Thoracic aorta (tissue), 2 donors: ENCODE data around the gene MED12L. TPM values are rescaled to one million over a fixed set of nuclear protein-coding genes. Genes with fewer than 3 reads are reported as not detected.

Experiments
- ATAC-seq: fragments of 150-250 bp; one replicate; pipeline ENCODE4 v1.8.0; 2017; ENCODE audit warnings: low read depth; ENCODE audit not compliant: insufficient number of reproducible peaks, low FRiP score
- DNase-seq: peaks from one replicate; pipeline ENCODE4 v3.0.0-alpha.2; 2020; ENCODE audit warnings: low spot score
- H3K27ac ChIP-seq, 2 donors: fragments of 200-600 bp; sonication (generic); 1 replicate in 1 of 2; 2 replicates in 1 of 2; pipeline ENCODE4 v1.5.1; 2016; ENCODE audit warnings: mild to moderate bottlenecking in 2 of 2, moderate library complexity in 2 of 2
- H3K27me3 ChIP-seq: fragments of 200-600 bp; sonication (generic); replicated peaks from 2 replicates; pipeline ENCODE4 v1.6.0; 2016; ENCODE audit warnings: mild to moderate bottlenecking; ENCODE audit not compliant: insufficient read depth
- H3K36me3 ChIP-seq: fragments of 200-600 bp; sonication (generic); one replicate; pipeline ENCODE4 v1.5.1; 2016
- H3K4me1 ChIP-seq, 2 donors: fragments of 200-600 bp; sonication (generic); 1 replicate in 1 of 2; 2 replicates in 1 of 2; pipeline versions ENCODE4 v1.5.1 to v1.6.0; 2016; ENCODE audit warnings: low read depth in 2 of 2, mild to moderate bottlenecking in 1 of 2; ENCODE audit not compliant: control insufficient read depth in 1 of 2
- H3K4me3 ChIP-seq: fragments of 200-600 bp; sonication (generic); 2 replicates; pipeline ENCODE4 v1.5.1; 2016; ENCODE audit warnings: mild to moderate bottlenecking
- H3K9me3 ChIP-seq: fragments of 200-600 bp; sonication (generic); 2 replicates; pipeline ENCODE4 v1.5.1; 2016
- total RNA-seq, 2 donors: library from RNA; depleted of rRNA; stranded (reverse); fragments of >200 nt; gene quantifications; one replicate each; pipeline versions ENCODE4 v1.1.0 to v1.2.3, GENCODE V29; 2016
- TF ChIP-seq, protein P1 (sequence below): fragments of 200-600 bp; sonication (generic); IDR thresholded peaks from one replicate; pipeline ENCODE4 v1.5.1; 2019; ENCODE audit warnings: antibody characterized with exemption

Gene MED12L
- total RNA-seq, 2 donors from 2014 or later: 0.27 to 2.0 TPM

DNA sequence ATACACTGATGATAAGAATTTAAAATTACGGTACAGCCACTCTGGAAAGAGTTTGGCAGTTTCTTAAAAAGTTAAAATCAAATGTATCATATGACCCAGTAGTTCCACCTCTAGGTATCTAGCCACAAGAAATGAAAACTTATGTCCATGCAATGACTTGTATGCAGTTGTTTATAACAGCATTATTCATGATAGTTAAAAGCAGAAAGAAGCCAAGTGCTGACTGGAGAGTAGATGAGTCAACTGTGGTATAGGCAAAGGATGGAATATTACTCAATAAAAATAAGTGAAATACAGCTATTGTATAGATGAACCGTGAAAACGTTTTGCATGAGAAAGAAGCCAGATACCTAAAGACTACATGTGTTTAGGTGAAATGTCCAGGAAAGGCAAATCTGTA is 216.3 kb downstream of the MED12L start:
- TF ChIP-seq, protein P1, sequence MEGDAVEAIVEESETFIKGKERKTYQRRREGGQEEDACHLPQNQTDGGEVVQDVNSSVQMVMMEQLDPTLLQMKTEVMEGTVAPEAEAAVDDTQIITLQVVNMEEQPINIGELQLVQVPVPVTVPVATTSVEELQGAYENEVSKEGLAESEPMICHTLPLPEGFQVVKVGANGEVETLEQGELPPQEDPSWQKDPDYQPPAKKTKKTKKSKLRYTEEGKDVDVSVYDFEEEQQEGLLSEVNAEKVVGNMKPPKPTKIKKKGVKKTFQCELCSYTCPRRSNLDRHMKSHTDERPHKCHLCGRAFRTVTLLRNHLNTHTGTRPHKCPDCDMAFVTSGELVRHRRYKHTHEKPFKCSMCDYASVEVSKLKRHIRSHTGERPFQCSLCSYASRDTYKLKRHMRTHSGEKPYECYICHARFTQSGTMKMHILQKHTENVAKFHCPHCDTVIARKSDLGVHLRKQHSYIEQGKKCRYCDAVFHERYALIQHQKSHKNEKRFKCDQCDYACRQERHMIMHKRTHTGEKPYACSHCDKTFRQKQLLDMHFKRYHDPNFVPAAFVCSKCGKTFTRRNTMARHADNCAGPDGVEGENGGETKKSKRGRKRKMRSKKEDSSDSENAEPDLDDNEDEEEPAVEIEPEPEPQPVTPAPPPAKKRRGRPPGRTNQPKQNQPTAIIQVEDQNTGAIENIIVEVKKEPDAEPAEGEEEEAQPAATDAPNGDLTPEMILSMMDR: no peak
- peaks cover 0 to 4% of the 10 kb centered on the region in 2 donors for H3K4me1 ChIP-seq
- H3K4me3 ChIP-seq: no peak overlapping the region
- DNase-seq: no peak
- H3K27me3 ChIP-seq: no peaks in the 10 kb centered on the region
- no peak overlapping the region for H3K27ac ChIP-seq
- H3K36me3 ChIP-seq: no peaks in the 10 kb centered on the region
- no peaks in the 10 kb centered on the region for H3K9me3 ChIP-seq
- no peak for ATAC-seq

DNA sequence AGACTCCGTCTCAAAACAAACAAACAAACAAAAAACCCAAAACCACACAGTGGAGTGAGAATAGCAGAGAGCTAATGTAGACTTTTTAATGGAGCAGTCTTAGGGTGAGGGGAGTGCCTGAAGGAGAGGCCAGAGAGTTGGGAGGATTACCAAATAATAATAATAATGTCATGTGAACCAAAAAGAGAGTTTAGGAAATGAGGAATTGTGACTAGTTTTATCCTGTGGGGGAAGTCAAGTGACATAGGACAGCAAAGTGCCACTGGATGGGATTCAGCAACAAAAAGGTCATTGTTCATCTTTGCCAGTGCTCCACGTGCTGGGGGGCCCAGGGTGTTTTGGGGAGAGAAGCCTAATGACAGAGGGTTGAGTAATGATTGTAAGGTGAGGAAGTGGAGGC is 218.3 kb downstream of the MED12L start:
- H3K27ac ChIP-seq: no peak overlapping the region
- peaks cover 0 to 4% of the 10 kb centered on the region in 2 donors for H3K4me1 ChIP-seq
- DNase-seq (no peak), ATAC-seq (no peak)
- H3K9me3 ChIP-seq: no peaks in the 10 kb centered on the region
- H3K36me3 ChIP-seq: no peaks in the 10 kb centered on the region
- TF ChIP-seq, protein P1: no peak
- no peaks in the 10 kb centered on the region for H3K27me3 ChIP-seq
- H3K4me3 ChIP-seq: no peak overlapping the region

DNA sequence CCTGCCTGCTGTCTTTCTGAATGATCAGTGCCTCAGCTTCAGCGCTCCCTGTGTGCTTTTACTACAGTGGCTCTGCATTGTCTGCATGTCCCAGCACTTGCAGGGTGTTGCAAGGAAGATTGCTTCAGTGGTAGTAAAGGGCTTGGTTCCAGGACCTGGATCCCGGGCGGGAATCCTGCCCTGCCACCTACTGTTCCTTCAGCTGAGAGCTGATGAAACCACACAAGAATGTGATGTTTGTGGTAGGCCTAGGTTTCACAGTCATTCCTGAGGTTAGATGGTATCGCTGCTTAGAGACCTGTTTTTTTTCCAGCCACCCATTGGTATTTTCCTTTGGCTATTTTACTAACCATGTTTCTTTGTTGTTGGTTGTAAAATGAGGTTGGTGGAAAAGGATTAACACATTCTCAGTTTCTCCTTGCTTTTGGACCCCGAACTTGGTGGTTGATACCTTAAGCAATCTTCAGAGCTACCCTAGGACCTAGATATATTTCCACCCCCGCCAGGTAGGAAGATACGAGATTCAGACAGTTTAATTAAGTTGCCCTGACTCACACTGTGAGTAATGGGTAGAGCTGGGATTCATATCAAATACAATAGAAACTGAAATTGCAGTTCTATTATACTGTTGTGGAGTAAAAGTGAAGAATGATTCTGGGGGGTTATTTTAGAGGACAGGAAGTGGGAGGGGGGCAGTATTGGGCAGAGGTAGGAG is 219.8 kb downstream of the MED12L start:
- no peak overlapping the region for H3K27ac ChIP-seq
- no peak overlapping the region for H3K4me3 ChIP-seq

DNA sequence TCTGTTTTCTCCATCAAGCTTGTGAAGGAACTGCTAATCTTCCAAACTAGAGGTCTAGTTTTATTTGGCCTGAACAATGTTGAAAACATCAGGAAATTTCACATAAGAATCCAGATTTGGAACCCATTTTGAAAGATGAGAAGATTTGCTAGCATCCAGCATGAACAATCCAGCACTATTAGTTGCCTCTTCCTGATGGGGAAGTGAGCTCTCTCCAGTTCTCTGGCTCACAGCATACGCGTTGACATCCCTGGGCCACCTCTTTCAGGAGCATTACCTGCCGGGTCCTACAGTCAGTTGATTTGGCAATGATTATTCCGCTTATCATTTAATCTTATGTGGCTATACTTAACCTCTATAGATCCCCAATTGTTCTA is 220.3 kb downstream of the MED12L start:
- no peak for DNase-seq
- TF ChIP-seq, protein P1: no peak
- H3K27ac ChIP-seq: no peak overlapping the region
- peaks cover 0 to 4% of the 10 kb centered on the region in 2 donors for H3K4me1 ChIP-seq
- H3K27me3 ChIP-seq: no peaks in the 10 kb centered on the region
- no peaks in the 10 kb centered on the region for H3K9me3 ChIP-seq
- H3K4me3 ChIP-seq: no peak overlapping the region
- ATAC-seq: no peak
- H3K36me3 ChIP-seq: no peaks in the 10 kb centered on the region

More for the DNA sequence above, 219.8 kb downstream of the MED12L start:
- no peaks in the 10 kb centered on the region for H3K27me3 ChIP-seq
- TF ChIP-seq, protein P1: no peak
- DNase-seq: no peak
- H3K4me1 ChIP-seq: peaks cover 0 to 4% of the 10 kb centered on the region in 2 donors
- no peak for ATAC-seq
- H3K36me3 ChIP-seq: no peaks in the 10 kb centered on the region
- no peaks in the 10 kb centered on the region for H3K9me3 ChIP-seq

DNA sequence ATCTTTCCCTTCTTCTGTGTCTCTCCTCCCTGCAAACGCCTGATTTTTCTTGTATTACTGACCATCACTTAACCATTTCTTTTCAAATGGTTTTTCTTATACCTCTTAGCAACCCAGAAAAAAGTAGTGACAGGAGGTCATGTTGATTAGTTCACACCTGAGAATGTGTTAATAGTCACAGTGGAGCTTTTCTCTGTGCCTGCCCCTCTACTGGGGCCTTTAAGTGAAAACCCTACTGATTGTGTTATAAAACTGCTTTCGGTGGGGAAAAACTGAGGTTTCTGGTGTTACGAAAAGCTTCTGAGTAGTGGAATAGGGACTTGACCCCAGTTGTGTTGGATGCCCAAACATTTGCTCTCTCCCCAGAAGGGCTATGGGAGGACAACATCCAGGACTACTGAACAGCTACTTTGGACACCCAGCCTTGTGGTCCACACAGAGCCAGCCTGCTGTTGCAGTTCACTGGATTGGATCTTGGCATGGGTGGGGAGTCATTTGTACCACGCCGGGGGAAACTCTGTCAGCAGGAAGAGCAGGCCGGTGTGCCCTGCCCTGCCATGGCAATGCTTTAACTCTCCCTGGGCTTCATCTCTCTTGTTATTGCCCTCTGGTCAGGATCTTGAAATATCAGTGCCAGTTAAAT is 220.8 kb downstream of the MED12L start:
- Histone ChIP-seq H3K4me3 (no peak overlapping the region), H3K9me3 (no peaks in the 10 kb centered on the region), H3K27me3 (no peaks in the 10 kb centered on the region), H3K36me3 (no peaks in the 10 kb centered on the region), H3K27ac (no peak overlapping the region), H3K4me1 (peaks cover 0 to 4% of the 10 kb centered on the region in 2 donors)
- DNase-seq: no peak
- no peak for ATAC-seq
- TF ChIP-seq, protein P1: no peak
